Motor neuron (in vitro differentiated cells): ENCODE results near the gene HLA-DQB1. TPM values are rescaled to one million over a fixed set of nuclear protein-coding genes. Genes with fewer than 3 reads are reported as not detected.
"Not testable (repeated sequence)": the region's sequence is repeated elsewhere in the genome, so short reads cannot be mapped to it uniquely, and the experiment has no call there.

Experiments used
- ATAC-seq, 8 experiments: fragments of 200-7000 bp; cut with Tn5 transposase; replicated peaks in 6 of 8; 2 replicates each; pipeline ENCODE4 v1.8.0; 2021; ENCODE audit warnings: mild to moderate bottlenecking in 8 of 8, moderate library complexity in 8 of 8
- H3K27ac ChIP-seq, 2 donors: fragments of 250-450 bp; sonication (Bioruptor Pico); 2 replicates each; pipeline ENCODE4 v1.9.0; 2021; ENCODE audit warnings: antibody characterized with exemption in 2 of 2, mild to moderate bottlenecking in 2 of 2, moderate library complexity in 1 of 2
- H3K4me1 ChIP-seq, 2 donors: fragments of 250-450 bp; sonication (Bioruptor Pico); replicated peaks in 1 of 2; 2 replicates each; pipeline ENCODE4 v1.6.1; 2021; ENCODE audit warnings: antibody characterized with exemption in 2 of 2, mild to moderate bottlenecking in 2 of 2, moderate library complexity in 1 of 2
- H3K4me3 ChIP-seq, 5 donors: fragments of 250-450 bp; sonication (Bioruptor Pico); 2 replicates each; pipeline ENCODE4 v1.9.0; 2021; ENCODE audit warnings: antibody characterized with exemption in 5 of 5, mild to moderate bottlenecking in 5 of 5, moderate library complexity in 4 of 5
- whole genome bisulfite sequencing, 10 experiments: fragments of 450-650 bp; shearing (Covaris generic); methylation state at CpG; one replicate each; pipeline ENCODE4 v1.0.0; 2022; 5-methylcytosine and 5-hydroxymethylcytosine counted together
- in situ Hi-C, 9 experiments: fragments of 400-800 bp; cut with MboI; loops; one replicate each; pipeline ENCODE4 v1.15.0; 2021; ENCODE audit warnings: low sequenced_read_pairs in 9 of 9, low pct_unique_long_range_greater_than_20kb in 2 of 9; ENCODE audit not compliant: unreplicated experiment in 9 of 9
- total RNA-seq, 8 experiments: library from RNA; unstranded; fragments of 300-600 nt; gene quantifications; 2 replicates each; pipeline versions ENCODE4 v1.2.3 to v1.2.4, GENCODE V29; 2022

The HLA-DQB1 gene
- total RNA-seq, 8 experiments from 2014 or later, result 0.25 to 1.1 (median 0.54) TPM; not detected in 4

DNA sequence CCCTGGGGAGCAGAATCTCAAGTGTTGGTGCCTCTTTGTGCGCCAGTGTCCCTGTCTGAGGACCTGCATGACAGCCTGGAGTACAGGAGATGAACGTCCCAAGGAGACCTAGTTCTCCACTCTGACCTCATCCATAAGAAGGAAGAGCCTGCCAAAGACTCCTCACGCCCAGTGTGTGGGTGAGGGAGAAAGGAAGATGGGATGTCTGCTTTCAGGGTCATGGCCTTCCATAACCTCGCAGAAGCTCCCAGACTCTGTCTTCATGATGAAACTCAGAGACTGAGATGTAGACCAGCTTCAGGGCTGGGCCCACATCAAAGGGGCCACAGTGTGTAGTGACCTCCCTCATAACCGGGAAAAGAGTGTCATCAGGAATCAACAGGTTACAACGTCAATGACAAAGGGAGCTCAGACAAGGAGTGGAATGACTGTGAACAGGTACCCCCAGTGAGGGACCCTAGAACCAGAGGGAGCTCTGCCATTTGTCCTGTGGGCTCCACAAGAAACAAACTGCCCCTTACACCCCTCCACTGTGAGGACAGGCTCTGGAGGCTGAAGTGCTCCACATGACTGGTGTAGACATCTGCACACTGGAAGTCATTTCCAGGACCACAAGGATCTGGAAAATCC lies 8.1 kb downstream of the HLA-DQB1 start:
- no peak overlapping the region for H3K4me3 ChIP-seq
- H3K4me1 ChIP-seq, result no peaks in the 10 kb centered on the region
- no peak for ATAC-seq
- in situ Hi-C loops, result no loop called here
- no peak overlapping the region for H3K27ac ChIP-seq
- WGBS, 10 experiments, result 0 to 60% (median 5%) methylated on average over 1 to 3 of the region's 6 CpGs; no CpG with 5 or more reads in 4 of the 10 experiments

GRCh38 chr6:32657819-32658218 lies 8.6 kb downstream of the HLA-DQB1 start:
- ATAC-seq, H3K4me3 ChIP-seq, H3K27ac ChIP-seq, in situ Hi-C loops, H3K4me1 ChIP-seq: not testable (repeated sequence)

GRCh38 chr6:32657329-32657728 lies 9.1 kb downstream of the HLA-DQB1 start:
- H3K4me3 ChIP-seq, in situ Hi-C loops, H3K27ac ChIP-seq, H3K4me1 ChIP-seq, ATAC-seq: not testable (repeated sequence)
- WGBS, 10 experiments, result 60 to 100% methylated on average over 1 of the region's 6 CpGs; no CpG with 5 or more reads in 8 of the 10 experiments

DNA sequence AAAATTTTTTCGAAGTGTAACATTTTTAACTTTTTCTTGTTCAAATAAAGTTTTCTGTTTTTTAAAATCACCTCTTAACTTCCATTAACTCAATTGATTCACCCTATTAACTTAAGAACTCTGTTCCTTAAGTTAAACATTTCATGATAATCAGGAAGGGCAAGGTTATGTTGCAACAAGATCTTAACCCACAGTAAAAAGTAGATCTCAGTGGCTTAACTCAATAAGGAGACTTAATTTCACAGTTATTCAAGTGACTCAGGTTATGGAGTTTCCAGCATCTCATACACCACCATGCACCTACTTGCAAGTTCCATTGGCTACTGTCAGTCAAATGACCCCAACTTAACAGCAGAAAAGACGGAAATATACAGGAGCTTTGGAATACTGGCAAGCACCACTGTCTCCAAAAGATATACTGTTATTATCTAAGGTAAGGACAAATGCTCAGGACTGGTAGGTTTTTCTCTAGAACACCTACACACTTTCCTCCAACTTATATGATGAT lies 11.2 kb downstream of the HLA-DQB1 start:
- in situ Hi-C loops, result no loop called here
- no peak overlapping the region for H3K4me3 ChIP-seq
- ATAC-seq, result no peak

DNA sequence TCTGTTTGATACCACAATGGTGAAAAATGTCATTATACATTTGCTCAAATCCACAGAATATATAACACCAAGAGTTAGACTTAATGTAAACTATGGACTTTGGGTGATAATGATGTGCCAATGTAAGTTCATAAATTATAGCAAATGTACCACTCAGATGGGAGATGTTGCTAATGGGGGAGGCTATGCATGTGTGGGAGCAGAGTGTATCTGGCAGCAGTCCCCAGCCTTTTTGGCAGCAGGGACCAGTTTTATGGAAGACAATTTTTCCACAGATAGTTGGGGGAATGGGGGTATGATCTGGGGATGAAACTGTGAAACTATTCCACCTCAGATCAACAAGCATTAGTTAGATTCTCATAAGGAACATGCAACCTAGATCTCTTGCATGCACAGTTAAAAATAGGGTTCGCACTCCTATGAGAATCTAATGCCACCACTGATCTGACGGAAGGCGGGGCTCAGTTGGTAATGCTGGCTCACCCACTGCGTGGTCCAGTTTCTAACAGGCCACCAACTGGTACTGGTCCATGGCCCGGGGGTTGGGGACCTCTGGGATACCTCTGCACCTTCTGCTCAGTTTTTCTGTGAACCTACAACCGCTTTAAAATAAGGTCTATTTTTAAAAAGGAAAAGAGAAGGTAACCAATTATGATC lies 21.3 kb downstream of the HLA-DQB1 start:
- Histone ChIP-seq H3K4me3 (no peak overlapping the region), H3K4me1 (no peaks in the 10 kb centered on the region), H3K27ac (no peak overlapping the region)
- WGBS, 10 experiments, result 73 to 93% methylated on average over 2 to 3 of the region's 6 CpGs; no CpG with 5 or more reads in 8 of the 10 experiments
- no peak for ATAC-seq
- in situ Hi-C loops, result no loop called here

More for the DNA sequence above, 11.2 kb downstream of the HLA-DQB1 start:
- H3K27ac ChIP-seq, result no peak overlapping the region
- H3K4me1 ChIP-seq, result no peaks in the 10 kb centered on the region
- WGBS, 10 experiments, result 8 to 100% (median 33%) methylated on average over 1 to 2 of the region's 2 CpGs; no CpG with 5 or more reads in 3 of the 10 experiments

GRCh38 chr6:32643904-32644303 lies 22.6 kb downstream of the HLA-DQB1 start:
- Histone ChIP-seq H3K4me1 (no peaks in the 10 kb centered on the region), H3K4me3 (no peak overlapping the region), H3K27ac (no peak overlapping the region)
- ATAC-seq, result no peak
- 0 to 79% (median 48%) methylated on average over 1 to 4 of the region's 4 CpGs for WGBS, 10 experiments
- in situ Hi-C loops, result no loop called here

DNA sequence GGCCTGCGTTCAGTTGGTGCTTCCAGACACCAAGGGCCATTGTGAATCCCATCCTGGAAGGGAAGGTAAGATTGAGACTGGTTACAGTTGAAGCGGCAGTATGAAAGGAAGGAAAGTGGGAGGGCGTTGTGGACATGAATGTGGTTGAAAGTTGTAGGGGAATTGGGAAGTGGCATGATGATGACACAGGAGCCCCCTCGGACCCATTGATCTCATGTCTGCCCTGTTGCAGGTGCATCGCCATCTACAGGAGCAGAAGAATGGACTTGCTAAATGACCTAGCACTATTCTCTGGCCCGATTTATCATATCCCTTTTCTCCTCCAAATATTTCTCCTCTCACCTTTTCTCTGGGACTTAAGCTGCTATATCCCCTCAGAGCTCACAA lies 23.7 kb downstream of the HLA-DQB1 start:
- no peaks in the 10 kb centered on the region for H3K4me1 ChIP-seq

GRCh38 chr6:32641785-32642719 lies 24.4 kb downstream of the HLA-DQB1 start:
- ATAC-seq, in situ Hi-C loops: not testable (repeated sequence)
- WGBS, 10 experiments, result no CpG with 5 or more reads among the region's 2 CpGs

More for the DNA sequence above, 23.7 kb downstream of the HLA-DQB1 start:
- Histone ChIP-seq H3K4me3 (no peak overlapping the region), H3K27ac (no peak overlapping the region)
- in situ Hi-C loops, result no loop called here
- no peak for ATAC-seq
- WGBS, 10 experiments, result 33 to 91% (median 80%) methylated on average over 1 to 4 of the region's 6 CpGs; no CpG with 5 or more reads in 3 of the 10 experiments

DNA sequence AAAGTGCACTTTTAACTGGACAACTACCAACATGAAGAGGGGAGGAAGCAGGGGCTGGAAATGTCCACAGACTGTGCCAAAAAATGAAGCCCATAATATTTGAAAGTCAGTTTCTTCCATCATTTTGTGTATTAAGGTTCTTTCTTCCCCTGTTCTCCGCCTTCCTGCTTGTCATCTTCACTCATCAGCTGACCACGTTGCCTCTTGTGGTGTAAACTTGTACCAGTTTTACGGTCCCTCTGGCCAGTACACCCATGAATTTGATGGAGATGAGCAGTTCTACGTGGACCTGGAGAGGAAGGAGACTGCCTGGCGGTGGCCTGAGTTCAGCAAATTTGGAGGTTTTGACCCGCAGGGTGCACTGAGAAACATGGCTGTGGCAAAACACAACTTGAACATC lies 25.3 kb downstream of the HLA-DQB1 start:
- 24 to 92% (median 54%) methylated on average over 1 to 6 of the region's 6 CpGs; no CpG with 5 or more reads in 3 of the 10 experiments for WGBS, 10 experiments
- no peak for ATAC-seq
- in situ Hi-C loops, result no loop called here
- H3K4me1 ChIP-seq, result no peaks in the 10 kb centered on the region
- H3K27ac ChIP-seq, result no peak overlapping the region
- H3K4me3 ChIP-seq, result no peak overlapping the region

More at GRCh38 chr6:32641785-32642719, 24.4 kb downstream of the HLA-DQB1 start:
- H3K27ac ChIP-seq, H3K4me3 ChIP-seq, H3K4me1 ChIP-seq: not testable (repeated sequence)

GRCh38 chr6:32639440-32640394 lies 26.7 kb downstream of the HLA-DQB1 start:
- no peaks in the 10 kb centered on the region for H3K4me1 ChIP-seq
- no peak overlapping the region for H3K4me3 ChIP-seq
- ATAC-seq, result no peak
- no peak overlapping the region for H3K27ac ChIP-seq
- 0 to 76% (median 36%) methylated on average over 1 to 8 of the region's 8 CpGs for WGBS, 10 experiments
- in situ Hi-C loops, result no loop called here

- H3K4me1 ChIP-seq, result no peaks in the 10 kb centered on the region
- in situ Hi-C loops, result no loop called here
- 0 to 79% (median 60%) methylated on average over 1 to 9 of the region's 9 CpGs; no CpG with 5 or more reads in 1 of the 10 experiments for WGBS, 10 experiments
- no peak for ATAC-seq
- H3K27ac ChIP-seq, result no peak overlapping the region
- no peak overlapping the region for H3K4me3 ChIP-seq
Observed at GRCh38 chr6:32638532-32639219, 27.8 kb downstream of the HLA-DQB1 start.

GRCh38 chr6:32637883-32638282 lies 28.6 kb downstream of the HLA-DQB1 start:
- ATAC-seq, result no peak
- in situ Hi-C loops, result no loop called here

More at GRCh38 chr6:32637883-32638282, 28.6 kb downstream of the HLA-DQB1 start:
- Histone ChIP-seq H3K4me3 (no peak overlapping the region), H3K27ac (no peak overlapping the region), H3K4me1 (no peaks in the 10 kb centered on the region)
- 60 to 80% (median 70%) methylated on average over 1 to 3 of the region's 3 CpGs; no CpG with 5 or more reads in 4 of the 10 experiments for WGBS, 10 experiments
